GM12872 (cell line): ENCODE results near the gene CHL1.

Source experiments
- TF ChIP-seq, protein P1 (sequence below): IDR thresholded peaks from 3 replicates; pipeline ENCODE4 v1.5.1; 2011; ENCODE audit warnings: low read depth, mild to moderate bottlenecking, low read length, moderate library complexity; ENCODE audit not compliant: insufficient read depth

CHL1 gene

DNA sequence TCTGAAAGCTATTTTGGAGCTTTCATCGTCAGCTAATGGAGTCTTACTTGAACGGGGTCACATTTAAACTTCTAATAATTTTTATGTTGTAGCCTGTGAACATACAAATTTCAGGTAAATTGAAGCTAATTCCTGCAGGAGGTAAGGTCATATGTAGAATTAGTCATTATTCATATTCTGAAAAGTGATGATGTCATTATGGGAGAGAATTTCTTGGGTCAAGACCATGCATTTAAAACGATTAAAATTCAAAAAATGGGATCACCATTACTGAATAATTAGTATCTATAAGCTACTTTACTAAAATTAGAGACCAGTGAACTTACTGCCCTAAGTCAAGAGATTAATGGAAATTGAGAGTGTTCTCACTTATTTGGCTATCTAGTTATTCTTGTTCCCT lies 120.4 kb downstream of the CHL1 start:
- TF ChIP-seq, protein P1, sequence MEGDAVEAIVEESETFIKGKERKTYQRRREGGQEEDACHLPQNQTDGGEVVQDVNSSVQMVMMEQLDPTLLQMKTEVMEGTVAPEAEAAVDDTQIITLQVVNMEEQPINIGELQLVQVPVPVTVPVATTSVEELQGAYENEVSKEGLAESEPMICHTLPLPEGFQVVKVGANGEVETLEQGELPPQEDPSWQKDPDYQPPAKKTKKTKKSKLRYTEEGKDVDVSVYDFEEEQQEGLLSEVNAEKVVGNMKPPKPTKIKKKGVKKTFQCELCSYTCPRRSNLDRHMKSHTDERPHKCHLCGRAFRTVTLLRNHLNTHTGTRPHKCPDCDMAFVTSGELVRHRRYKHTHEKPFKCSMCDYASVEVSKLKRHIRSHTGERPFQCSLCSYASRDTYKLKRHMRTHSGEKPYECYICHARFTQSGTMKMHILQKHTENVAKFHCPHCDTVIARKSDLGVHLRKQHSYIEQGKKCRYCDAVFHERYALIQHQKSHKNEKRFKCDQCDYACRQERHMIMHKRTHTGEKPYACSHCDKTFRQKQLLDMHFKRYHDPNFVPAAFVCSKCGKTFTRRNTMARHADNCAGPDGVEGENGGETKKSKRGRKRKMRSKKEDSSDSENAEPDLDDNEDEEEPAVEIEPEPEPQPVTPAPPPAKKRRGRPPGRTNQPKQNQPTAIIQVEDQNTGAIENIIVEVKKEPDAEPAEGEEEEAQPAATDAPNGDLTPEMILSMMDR = no peak

DNA sequence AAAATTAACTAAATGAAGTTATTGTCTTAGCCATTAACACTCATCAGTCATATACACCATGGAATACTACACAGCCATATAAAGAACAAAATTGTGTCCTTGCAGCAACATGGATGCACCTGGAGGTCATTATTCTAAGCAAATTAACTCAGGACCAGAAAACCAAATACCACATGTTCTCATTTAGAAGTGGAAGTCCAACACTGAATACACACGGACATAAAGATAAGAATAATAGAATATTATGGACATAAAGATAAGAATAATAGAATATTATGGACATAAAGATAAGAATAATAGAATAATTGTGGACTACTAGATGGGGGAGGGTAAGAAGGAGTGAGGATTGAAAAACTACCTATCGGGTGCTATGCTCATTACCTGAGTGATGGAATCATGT lies 122.3 kb downstream of the CHL1 start:
- TF ChIP-seq, protein P1 = no peak

- TF ChIP-seq, protein P1 = no peak
Measured at GRCh38 chr3:324423-324822, 127.9 kb downstream of the CHL1 start.

GRCh38 chr3:325495-325894 lies 128.9 kb downstream of the CHL1 start:
- TF ChIP-seq, protein P1 = no peak

- TF ChIP-seq, protein P1 = no peak
Measured at GRCh38 chr3:330494-331115, 134.0 kb downstream of the CHL1 start.

GRCh38 chr3:331881-332280 lies 135.3 kb downstream of the CHL1 start:
- TF ChIP-seq, protein P1 = no peak

DNA sequence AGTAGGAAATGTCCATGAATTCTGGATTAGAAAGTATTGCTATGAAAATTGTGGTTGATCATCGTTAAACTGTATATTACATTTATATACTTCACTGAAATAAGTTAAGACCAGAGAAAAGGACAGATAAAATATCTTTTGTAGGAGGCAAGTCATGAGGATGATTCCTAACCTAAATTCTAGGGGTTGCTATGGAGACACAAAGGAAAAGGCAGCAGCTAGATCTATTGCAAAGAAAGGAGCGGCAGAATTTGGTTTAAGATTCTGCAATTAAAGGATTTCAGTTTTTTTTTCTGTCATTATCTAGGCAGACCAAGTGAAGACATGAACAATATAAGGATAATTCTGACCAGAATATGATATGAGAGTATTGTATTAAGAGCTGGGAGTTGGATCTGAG lies 136.1 kb downstream of the CHL1 start:
- TF ChIP-seq, protein P1 = no peak
